GM12878 (cell line): ENCODE data around the gene GGT1. TPM values are rescaled to one million over a fixed set of nuclear protein-coding genes. Genes with fewer than 3 reads are reported as not detected.
"Not testable (repeated sequence)": the region's sequence is repeated elsewhere in the genome, so short reads cannot be mapped to it uniquely, and the experiment has no call there.

Experiments used
- ATAC-seq: fragments of 200-7000 bp; cut with Tn5 transposase; 3 replicates; pipeline ENCODE4 v1.9.1; 2020; ENCODE audit warnings: mild to moderate bottlenecking, moderate library complexity
- BruUV-seq: library from RNA; stranded (reverse); fragments of 400-500 nt; replicated peaks from 2 replicates; lab custom pipeline; 2021; lab: Mats Ljungman, UMichigan
- CTCF ChIA-PET: fragments of 300-600 bp; sonication (Branson Sonifier 250); formaldehyde crosslinking; extraction: SDS; loops from one replicate; lab custom pipeline; 2021; ENCODE audit warnings: inconsistent platforms; lab: Yijun Ruan, JAX
- POLR2A ChIA-PET: fragments of 350-600 bp; formaldehyde crosslinking; extraction: SDS; loops from one replicate; lab custom pipeline; 2021; ENCODE audit warnings: inconsistent platforms; lab: Charles Lee
- RAD21 ChIA-PET: fragments of 300-600 bp; sonication (Branson Sonifier 250); formaldehyde crosslinking; loops from one replicate; lab custom pipeline; 2023; ENCODE audit warnings: antibody characterized with exemption; ENCODE audit not compliant: unreplicated experiment; lab: Charles Lee
- SMC1A ChIA-PET: fragments of 300-600 bp; sonication (Branson Sonifier 250); formaldehyde crosslinking; loops from one replicate; lab custom pipeline; 2023; ENCODE audit not compliant: unreplicated experiment, uncharacterized antibody; lab: Charles Lee
- DNase-seq: peaks from one replicate; pipeline ENCODE4 v3.0.0-alpha.2; 2011; ENCODE audit warnings: low read depth, low spot score
- FAIRE-seq: peaks from 3 replicates; lab custom pipeline; 2011; peaks lifted over from hg19 to GRCh38; lab: Jason Lieb, UNC
- H2AFZ ChIP-seq: 2 replicates; pipeline ENCODE4 v1.6.0; 2011; ENCODE audit warnings: low read depth, low read length, control low read depth; ENCODE audit not compliant: control insufficient read depth
- H3K27ac ChIP-seq: 2 replicates; pipeline ENCODE4 v1.5.1; 2011; ENCODE audit warnings: control low read depth; ENCODE audit not compliant: control insufficient read depth, insufficient read depth
- H3K27me3 ChIP-seq, 2 experiments: replicated peaks in 1 of 2; 2 replicates each; pipeline versions ENCODE4 v1.6.0 to v1.6.1; 2011; ENCODE audit warnings: low read length in 1 of 2; ENCODE audit not compliant: control insufficient read depth in 2 of 2, insufficient read depth in 2 of 2
- H3K36me3 ChIP-seq, 2 experiments: 2 replicates each; pipeline ENCODE4 v1.5.1; 2011; ENCODE audit warnings: low read length in 1 of 2; ENCODE audit not compliant: control insufficient read depth in 2 of 2, insufficient read depth in 2 of 2
- H3K4me1 ChIP-seq: 2 replicates; pipeline ENCODE4 v1.6.1; 2011; ENCODE audit warnings: mild to moderate bottlenecking, low read length, moderate library complexity, mixed read lengths; ENCODE audit not compliant: control insufficient read depth, insufficient read depth
- H3K4me2 ChIP-seq: 2 replicates; pipeline ENCODE4 v1.6.0; 2011; ENCODE audit warnings: control low read depth; ENCODE audit not compliant: control insufficient read depth, insufficient read depth
- H3K4me3 ChIP-seq: fragments of 200-600 bp; sonication (generic); 2 replicates; pipeline ENCODE4 v1.5.1; 2016
- H3K79me2 ChIP-seq: 2 replicates; pipeline ENCODE4 v1.6.0; 2011; ENCODE audit warnings: low read length; ENCODE audit not compliant: control insufficient read depth, insufficient read depth
- H3K9ac ChIP-seq: 2 replicates; pipeline ENCODE4 v1.8.0; 2011; ENCODE audit warnings: low read length, control low read depth, mixed read lengths; ENCODE audit not compliant: control insufficient read depth, insufficient read depth
- H3K9me3 ChIP-seq: replicated peaks from 3 replicates; pipeline ENCODE4 v1.5.1; 2011; ENCODE audit warnings: mild to moderate bottlenecking, low read length; ENCODE audit not compliant: control insufficient read depth, insufficient read depth
- H4K20me1 ChIP-seq: 2 replicates; pipeline ENCODE4 v1.6.0; 2011; ENCODE audit not compliant: control insufficient read depth, insufficient read depth
- WGBS: methylation state at CpG from one replicate; pipeline ENCODE4 v1.1.6; 2016; ENCODE audit warnings: low lambda C conversion rate; ENCODE audit not compliant: insufficient replicate concordance, insufficient coverage; ENCODE audit errors: missing lambda C conversion rate; 5-methylcytosine and 5-hydroxymethylcytosine counted together
- in situ Hi-C: fragments of 300-500 bp; cut with MboI; formaldehyde crosslinking; loops from 9 replicates; pipeline ENCODE4 v1.14.3; 2018; ENCODE audit warnings: mixed read lengths
- intact Hi-C: fragments of 100-400 bp; cut with micrococcal nuclease; formaldehyde crosslinking; loops from one replicate; pipeline ENCODE4 v1.14.2; 2022; ENCODE audit not compliant: unreplicated experiment
- polyA plus RNA-seq, 11 experiments: library from polyadenylated mRNA; depleted of rRNA in 4 of 11; unstranded in 6 of 11; stranded (reverse) in 5 of 11; fragments of >200 nt; fragmentation: Nextera tagmentation in 4 of 11; fragmentation: Illumina TruSeq in 1 of 11; extraction: Ambion mirVana in 4 of 11; extraction: Trizol in 1 of 11; gene quantifications; 1 replicate in 1 of 11; 2 replicates in 10 of 11; pipeline versions ENCODE4 v1.2.1 to v1.2.3, GENCODE V29; 2011 to 2016; ENCODE audit warnings: inconsistent platforms in 2 of 11, missing spikeins in 2 of 11, low read depth in 1 of 11
- total RNA-seq, 4 experiments: library from RNA; depleted of rRNA in 3 of 4; stranded (reverse); fragments of >200 nt in 3 of 4; fragmentation: Illumina TruSeq in 1 of 4; extraction: Trizol in 1 of 4; gene quantifications; 2 replicates each; pipeline versions ENCODE4 v1.2.1 to v1.2.3, GENCODE V29; 2013 to 2021

GGT1 gene
- total and polyA plus RNA-seq, 10 of the 15 experiments (the other 5 are each of a cell fraction or from before 2014, with no cell fraction given) = 0.47 to 26.6 (median 9.1) TPM

DNA sequence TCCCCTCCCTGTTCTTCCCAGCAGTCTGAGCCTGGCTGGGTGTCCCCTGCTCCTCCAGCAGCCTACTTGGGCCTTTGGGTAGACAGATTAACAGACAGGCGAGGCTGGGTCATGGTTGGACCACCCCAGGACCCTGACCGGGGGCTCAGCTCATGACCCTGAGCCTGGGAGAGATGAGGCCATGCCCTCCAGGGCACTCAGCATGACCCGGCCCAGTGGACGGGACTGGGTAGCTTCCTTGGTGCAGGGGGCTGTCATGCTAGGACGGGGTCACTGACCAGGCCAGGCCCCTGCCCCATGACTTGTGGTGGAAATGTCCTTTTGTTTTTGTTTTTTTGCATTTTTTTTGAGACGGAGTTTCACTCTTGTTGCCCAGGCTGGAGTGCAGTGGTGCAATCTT lies 5.3 kb downstream of the GGT1 start:
- H3K9ac ChIP-seq = peak overlapping the region; percentile 27; the same call in 1 of the 2 replicates
- SMC1A ChIA-PET, H4K20me1 ChIP-seq, H3K36me3 ChIP-seq, FAIRE-seq, H3K4me1 ChIP-seq, H2AFZ ChIP-seq, in situ Hi-C loops, intact Hi-C loops, H3K9me3 ChIP-seq, DNase-seq, H3K27me3 ChIP-seq, H3K79me2 ChIP-seq, BruUV-seq, RAD21 ChIA-PET, POLR2A ChIA-PET: not testable (repeated sequence)
- CTCF ChIA-PET = interaction anchor here (1.2 to 1.3 kb wide), 2 partner anchors 9 to 79 kb away, joined by 3 read pairs; no protein-coding TSS in a partner anchor
- ATAC-seq = peak; percentile 7; the same call in 2 of the 3 replicates
- WGBS = 60% methylated on average over 6 of the region's 6 CpGs
- 0 out of 2 replicates have a peak overlapping the region, but pooled peaks have one; percentile 34 for H3K4me3 ChIP-seq
- peak overlapping the region; percentile 55; the same call in 1 of the 2 replicates for H3K27ac ChIP-seq
- peak overlapping the region; percentile 55; the same call in 1 of the 2 replicates for H3K4me2 ChIP-seq

- H3K36me3 ChIP-seq, in situ Hi-C loops, H3K4me3 ChIP-seq, H3K27me3 ChIP-seq, CTCF ChIA-PET, intact Hi-C loops, DNase-seq, H2AFZ ChIP-seq, H3K79me2 ChIP-seq, ATAC-seq, H3K4me1 ChIP-seq, SMC1A ChIA-PET, RAD21 ChIA-PET, H3K9ac ChIP-seq, H4K20me1 ChIP-seq, H3K4me2 ChIP-seq, FAIRE-seq, POLR2A ChIA-PET, H3K9me3 ChIP-seq, H3K27ac ChIP-seq: not testable (repeated sequence)
- TSS peak; percentile 52 for BruUV-seq
- WGBS = 68% methylated on average over 2 of the region's 3 CpGs
Observed at GRCh38 chr22:24609888-24610287, 6.9 kb downstream of the GGT1 start.

- H4K20me1 ChIP-seq, RAD21 ChIA-PET, H3K9ac ChIP-seq, H3K27me3 ChIP-seq, CTCF ChIA-PET, H3K9me3 ChIP-seq, SMC1A ChIA-PET, H3K4me1 ChIP-seq, H2AFZ ChIP-seq, ATAC-seq, H3K4me3 ChIP-seq, DNase-seq, H3K4me2 ChIP-seq, BruUV-seq, intact Hi-C loops, FAIRE-seq, H3K36me3 ChIP-seq, H3K79me2 ChIP-seq, H3K27ac ChIP-seq, in situ Hi-C loops: not testable (repeated sequence)
- 66% methylated on average over 12 of the region's 15 CpGs for WGBS
- POLR2A ChIA-PET = interaction anchor here (0.7 kb wide), 1 partner anchor 197 kb away, joined by 9 read pairs; no protein-coding TSS in a partner anchor
Observed at GRCh38 chr22:24614794-24615193, 11.8 kb downstream of the GGT1 start.

DNA sequence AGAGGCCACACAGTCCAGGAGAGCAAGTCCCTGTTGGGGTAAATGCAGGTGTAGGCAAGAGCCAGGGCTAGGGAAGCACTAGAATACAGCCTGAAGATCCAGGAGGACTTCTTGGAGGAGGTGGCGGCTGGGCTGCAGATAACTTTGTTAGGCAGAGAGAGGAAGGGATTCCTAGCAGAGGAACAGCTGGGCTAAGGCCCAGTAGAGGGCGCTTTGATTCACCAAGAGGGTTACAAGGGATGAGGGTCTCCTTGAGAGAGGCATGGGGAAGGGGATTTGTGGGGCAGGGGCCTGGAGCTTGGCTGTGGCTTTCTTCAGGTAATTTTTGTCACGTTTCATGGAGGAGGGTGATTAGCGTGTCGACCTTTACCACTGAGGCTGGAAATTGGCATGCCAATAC lies 18.3 kb downstream of the GGT1 start:
- 67% methylated on average over 3 of the region's 5 CpGs for WGBS

More for the DNA sequence above, 18.3 kb downstream of the GGT1 start:
- H3K27me3 ChIP-seq, SMC1A ChIA-PET, H4K20me1 ChIP-seq, RAD21 ChIA-PET, H3K9ac ChIP-seq, H3K27ac ChIP-seq, H3K36me3 ChIP-seq, FAIRE-seq, H3K4me3 ChIP-seq, in situ Hi-C loops, H3K4me1 ChIP-seq, ATAC-seq, intact Hi-C loops, BruUV-seq, H2AFZ ChIP-seq, H3K9me3 ChIP-seq, DNase-seq, H3K4me2 ChIP-seq, H3K79me2 ChIP-seq, POLR2A ChIA-PET: not testable (repeated sequence)
- CTCF ChIA-PET = interaction anchor here (0.8 kb wide), 1 partner anchor 8 kb away, joined by 3 read pairs; no protein-coding TSS in a partner anchor
